MM.1S (cell line): ENCODE measurements around the gene AAR2.

Experiments
- DNase-seq: peaks from one replicate; pipeline ENCODE4 v3.0.0-alpha.2; 2015
- H2AFZ ChIP-seq: fragments of 300-600 bp; sonication (generic); 2 replicates; pipeline ENCODE4 v1.6.0; 2016; ENCODE audit warnings: antibody characterized with exemption, low read length
- H3F3A ChIP-seq: fragments of 300-600 bp; sonication (generic); 2 replicates; pipeline ENCODE4 v1.6.1; 2016; ENCODE audit warnings: mild to moderate bottlenecking, antibody characterized with exemption, low read length, moderate library complexity, mixed read lengths; ENCODE audit not compliant: insufficient read depth
- H3K27ac ChIP-seq: fragments of 300-600 bp; sonication (generic); 2 replicates; pipeline ENCODE4 v1.5.1; 2016; ENCODE audit warnings: mild to moderate bottlenecking, low read length
- H3K27me3 ChIP-seq: fragments of 300-600 bp; sonication (generic); replicated peaks from 2 replicates; pipeline ENCODE4 v1.6.0; 2016; ENCODE audit warnings: low read length; ENCODE audit not compliant: insufficient read depth
- H3K36me3 ChIP-seq: fragments of 300-600 bp; sonication (generic); replicated peaks from 2 replicates; pipeline ENCODE4 v1.6.1; 2016; ENCODE audit warnings: mild to moderate bottlenecking, low read length, mixed read lengths; ENCODE audit not compliant: insufficient read depth
- H3K4me1 ChIP-seq: fragments of 300-600 bp; sonication (generic); 2 replicates; pipeline ENCODE4 v1.6.1; 2016; ENCODE audit warnings: low read length, mixed read lengths
- H3K4me2 ChIP-seq: fragments of 300-600 bp; sonication (generic); 2 replicates; pipeline ENCODE4 v1.6.0; 2016; ENCODE audit warnings: low read depth, low read length
- H3K4me3 ChIP-seq: fragments of 300-600 bp; sonication (generic); 2 replicates; pipeline ENCODE4 v1.5.1; 2016; ENCODE audit warnings: low read length, mixed read lengths
- H3K79me2 ChIP-seq: fragments of 300-600 bp; sonication (generic); 2 replicates; pipeline ENCODE4 v1.6.1; 2016; ENCODE audit warnings: mixed run types, low read length, mixed read lengths
- H3K9ac ChIP-seq: fragments of 300-600 bp; sonication (generic); 2 replicates; pipeline ENCODE4 v1.6.1; 2016; ENCODE audit warnings: low read length, mixed read lengths
- H3K9me2 ChIP-seq: fragments of 300-600 bp; sonication (generic); replicated peaks from 2 replicates; pipeline ENCODE4 v1.6.1; 2016; ENCODE audit warnings: mild to moderate bottlenecking, low read length, mixed read lengths; ENCODE audit not compliant: insufficient read depth
- H3K9me3 ChIP-seq: fragments of 300-600 bp; sonication (generic); replicated peaks from 2 replicates; pipeline ENCODE4 v1.6.1; 2016; ENCODE audit warnings: mild to moderate bottlenecking, low read length, mixed read lengths; ENCODE audit not compliant: insufficient read depth
- H4K20me1 ChIP-seq: fragments of 300-600 bp; sonication (generic); 2 replicates; pipeline ENCODE4 v1.6.1; 2016; ENCODE audit warnings: mild to moderate bottlenecking, low read length, moderate library complexity, mixed read lengths; ENCODE audit not compliant: insufficient read depth
- CTCF ChIP-seq: fragments of 300-600 bp; sonication (generic); IDR thresholded peaks from 2 replicates; pipeline ENCODE4 v1.5.1; 2016; ENCODE audit warnings: antibody characterized with exemption, low read length, mixed read lengths
- EZH2 ChIP-seq: fragments of 300-600 bp; sonication (generic); optimal IDR thresholded peaks from 2 replicates; pipeline ENCODE3; 2017; ENCODE audit warnings: low read depth, mild to moderate bottlenecking, antibody characterized with exemption, low read length, mixed read lengths
- EZH2phosphoT487 ChIP-seq: fragments of 300-600 bp; sonication (generic); IDR thresholded peaks from 2 replicates; pipeline ENCODE4 v1.6.1; 2018; ENCODE audit warnings: antibody characterized with exemption, low read length

The AAR2 gene

GRCh38 chr20:36252511-36252910 lies 16.2 kb downstream of the AAR2 start:
- TF ChIP-seq CTCF (no peak), EZH2 (no peak), EZH2phosphoT487 (no peak)
- Histone ChIP-seq H3K27ac (no peak overlapping the region), H2AFZ (no peak overlapping the region), H3K4me3 (no peak overlapping the region), H3F3A (no peaks in the 10 kb centered on the region), H3K4me2 (no peak overlapping the region), H3K9me2 (no peaks in the 10 kb centered on the region), H3K9me3 (no peaks in the 10 kb centered on the region), H3K79me2 (peaks cover 32% of the 10 kb centered on the region), H3K36me3 (0 out of 2 replicates have a peak, but pooled peaks cover 8% of the 10 kb centered on the region), H3K4me1 (no peaks in the 10 kb centered on the region), H3K9ac (no peak overlapping the region), H3K27me3 (no peaks in the 10 kb centered on the region), H4K20me1 (no peaks in the 10 kb centered on the region)
- DNase-seq: no peak

- H2AFZ ChIP-seq: no peak overlapping the region
- no peak overlapping the region for H3K27ac ChIP-seq
- H3K4me3 ChIP-seq: no peak overlapping the region
- H3K4me1 ChIP-seq: no peaks in the 10 kb centered on the region
- H3K9me2 ChIP-seq: no peaks in the 10 kb centered on the region
- H3F3A ChIP-seq: no peaks in the 10 kb centered on the region
- no peaks in the 10 kb centered on the region for H3K27me3 ChIP-seq
- no peak for TF ChIP-seq EZH2phosphoT487
- no peak for TF ChIP-seq CTCF
- TF ChIP-seq EZH2: no peak
- 0 out of 2 replicates have a peak, but pooled peaks cover 8% of the 10 kb centered on the region for H3K36me3 ChIP-seq
- H3K9ac ChIP-seq: no peak overlapping the region
- no peak overlapping the region for H3K4me2 ChIP-seq
- peaks cover 32% of the 10 kb centered on the region for H3K79me2 ChIP-seq
- DNase-seq: no peak
- H4K20me1 ChIP-seq: no peaks in the 10 kb centered on the region
- no peaks in the 10 kb centered on the region for H3K9me3 ChIP-seq
Measured at GRCh38 chr20:36253036-36253435, 16.8 kb downstream of the AAR2 start.

- no peak for DNase-seq
- Histone ChIP-seq H3K79me2 (peaks cover 29% of the 10 kb centered on the region), H3K9ac (no peak overlapping the region), H3K4me2 (no peak overlapping the region), H3K36me3 (0 out of 2 replicates have a peak, but pooled peaks cover 5% of the 10 kb centered on the region), H3K27me3 (no peaks in the 10 kb centered on the region), H3K27ac (no peak overlapping the region), H3K4me1 (no peaks in the 10 kb centered on the region), H3F3A (no peaks in the 10 kb centered on the region), H3K9me2 (no peaks in the 10 kb centered on the region), H4K20me1 (no peaks in the 10 kb centered on the region), H2AFZ (no peak overlapping the region), H3K9me3 (no peaks in the 10 kb centered on the region), H3K4me3 (no peak overlapping the region)
- no peak for TF ChIP-seq EZH2
- TF ChIP-seq EZH2phosphoT487: no peak
- TF ChIP-seq CTCF: no peak
Measured at GRCh38 chr20:36254076-36254475, 17.8 kb downstream of the AAR2 start.
